ENCODE results near the gene NHP2. TPM values are rescaled to one million over a fixed set of nuclear protein-coding genes. Genes with fewer than 3 reads are reported as not detected.
"Not testable (repeated sequence)": the region's sequence is repeated elsewhere in the genome, so short reads cannot be mapped to it uniquely, and the experiment has no call there.

Gene NHP2
- total RNA-seq, 4 donors from 2014 or later: 109 to 257 (median 177) TPM

GRCh38 chr5:178137991-178138390, 15.7 kb downstream of the NHP2 start:
- DNase-seq: no peak
- Histone ChIP-seq H3K27me3 (no peaks in the 10 kb centered on the region), H3K27ac (no peak overlapping the region), H3K9me3 (no peaks in the 10 kb centered on the region), H3K36me3 (peaks cover 14 to 23% of the 10 kb centered on the region in 2 donors), H3K4me1 (no peaks in the 10 kb centered on the region), H3K4me3 (replicated peaks in 1 of 3) (no peak overlapping the region)
- intact Hi-C loops (cut with DNase I): no loop called here
- TF ChIP-seq POLR2A (IDR thresholded peaks at IDR 0.05) (no peak), CTCF (IDR thresholded peaks at IDR 0.05) (no peak)
- 90 to 92% methylated on average over 12 of the region's 12 CpGs for WGBS, 2 donors

- Histone ChIP-seq H3K27me3 (no peaks in the 10 kb centered on the region), H3K4me1 (peaks cover 2 to 4% of the 10 kb centered on the region in 2 donors), H3K36me3 (peaks cover 5 to 13% of the 10 kb centered on the region in 2 donors), H3K4me3 (replicated peaks in 1 of 3) (no peak overlapping the region), H3K9me3 (no peaks in the 10 kb centered on the region), H3K27ac (no peak overlapping the region)
- DNase-seq: no peak
- WGBS, 2 donors: 88 to 90% methylated on average over 10 of the region's 10 CpGs
- TF ChIP-seq POLR2A (IDR thresholded peaks at IDR 0.05) (no peak), CTCF (IDR thresholded peaks at IDR 0.05) (no peak)
- intact Hi-C loops (cut with DNase I): no loop called here
Measured at GRCh38 chr5:178136990-178137389, 16.7 kb downstream of the NHP2 start.

- Histone ChIP-seq H3K27me3 (no peaks in the 10 kb centered on the region), H3K36me3 (no peaks in the 10 kb centered on the region), H3K4me1 (peaks cover 8 to 9% of the 10 kb centered on the region in 2 donors), H3K27ac (peak overlapping the region in 2 of 3 donors; percentile 73 to 98), H3K9me3 (no peaks in the 10 kb centered on the region), H3K4me3 (replicated peaks in 1 of 3) (peak overlapping the region; percentile 48 to 85 (median 83))
- 20 to 23% methylated on average over 10 of the region's 10 CpGs for WGBS, 2 donors
- TF ChIP-seq POLR2A (IDR thresholded peaks at IDR 0.05) (no peak), CTCF (IDR thresholded peaks at IDR 0.05) (no peak)
- intact Hi-C loops (cut with DNase I): no loop called here
- no peak for DNase-seq
Measured at GRCh38 chr5:178131446-178131996, 22.2 kb downstream of the NHP2 start.

- DNase-seq: peak; percentile 87 to 89
- TF ChIP-seq POLR2A (IDR thresholded peaks at IDR 0.05) (peak in 1 of 2 donors; percentile 83), CTCF (IDR thresholded peaks at IDR 0.05) (no peak)
- Histone ChIP-seq H3K9me3 (no peaks in the 10 kb centered on the region), H3K36me3 (no peaks in the 10 kb centered on the region), H3K27me3 (no peaks in the 10 kb centered on the region), H3K4me1 (peaks cover 8 to 9% of the 10 kb centered on the region in 2 donors), H3K4me3 (replicated peaks in 1 of 3) (peak within 1 kb of the TSS; percentile 48 to 85 (median 83)), H3K27ac (peak within 1 kb of the TSS; percentile 73 to 98 (median 93))
- intact Hi-C loops (cut with DNase I): no loop called here
- WGBS, 2 donors: 0% methylated on average over 18 to 23 of the region's 102 CpGs
Measured at GRCh38 chr5:178130576-178131445, 22.9 kb downstream of the NHP2 start, which contains the start of gene RMND5B. RMND5B (plus strand) TSS chr5:178131014; CDS start chr5:178138120, 7,106 bp downstream.

- WGBS, 2 donors: 6 to 7% methylated on average over 11 of the region's 11 CpGs
- DNase-seq; intact Hi-C loops (cut with DNase I); H3K4me1 ChIP-seq; H3K9me3 ChIP-seq; H3K36me3 ChIP-seq; H3K27me3 ChIP-seq: not testable (repeated sequence)
- Histone ChIP-seq H3K4me3 (replicated peaks in 1 of 3) (peak overlapping the region; percentile 48 to 85 (median 83)), H3K27ac (peak overlapping the region; percentile 73 to 98 (median 93))
Measured at GRCh38 chr5:178130234-178130575, 23.5 kb downstream of the NHP2 start.

Data from thyroid gland (tissue), 4 donors.